Measurements from ENCODE around the gene DNAH2. TPM values are rescaled to one million over a fixed set of nuclear protein-coding genes. Genes with fewer than 3 reads are reported as not detected.

DNAH2 gene
- polyA plus RNA-seq, 2 of the 4 experiments (the other 2 are of a cell fraction) = 0.01 to 0.08 TPM

DNA sequence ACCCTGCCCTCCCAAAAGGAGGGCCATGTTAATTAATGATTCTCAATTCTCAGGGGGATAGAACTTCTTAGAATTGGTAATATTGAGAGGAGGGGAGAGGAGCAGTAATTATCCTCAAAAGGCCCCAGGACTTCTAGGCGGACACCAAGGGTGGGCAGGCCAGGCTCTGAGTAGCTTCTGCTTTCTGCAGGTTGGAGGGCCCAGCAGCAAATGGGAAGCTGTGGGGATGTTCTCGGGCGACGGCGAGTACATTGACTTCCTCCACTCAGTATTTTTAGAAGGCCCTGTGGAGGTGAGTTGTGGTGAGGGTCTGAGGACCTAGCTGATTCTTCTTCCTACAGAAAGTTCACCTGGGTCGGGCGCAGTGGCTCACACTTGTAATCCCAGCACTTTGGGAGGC lies 57.5 kb downstream of the DNAH2 start:
- Histone ChIP-seq H3K9me3 (no peaks in the 10 kb centered on the region), H3K4me3 (no peak overlapping the region), H3K27ac (peak overlapping the region in 1 of 2 experiments; percentile 4; a peak in 1 of 6 replicates), H3K4me1 (peaks cover 13% of the 10 kb centered on the region; the same call in 2 of the 3 replicates), H3K4me2 (no peak overlapping the region)
- 85% methylated on average over 7 of the region's 7 CpGs for WGBS (ENCODE audit: missing lambda C conversion rate)
- ATAC-seq (no peak), DNase-seq (ENCODE audit: low read depth in 1 of 2, low spot score in 1 of 2) (no peak), FAIRE-seq (no peak)
- POLR2A ChIA-PET = no interaction called here
- TF ChIP-seq, protein P1, sequence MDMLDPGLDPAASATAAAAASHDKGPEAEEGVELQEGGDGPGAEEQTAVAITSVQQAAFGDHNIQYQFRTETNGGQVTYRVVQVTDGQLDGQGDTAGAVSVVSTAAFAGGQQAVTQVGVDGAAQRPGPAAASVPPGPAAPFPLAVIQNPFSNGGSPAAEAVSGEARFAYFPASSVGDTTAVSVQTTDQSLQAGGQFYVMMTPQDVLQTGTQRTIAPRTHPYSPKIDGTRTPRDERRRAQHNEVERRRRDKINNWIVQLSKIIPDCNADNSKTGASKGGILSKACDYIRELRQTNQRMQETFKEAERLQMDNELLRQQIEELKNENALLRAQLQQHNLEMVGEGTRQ (IDR thresholded peaks at IDR 0.05) = no peak
- TF ChIP-seq TFCP2L1 (CRISPR knock-in tag; IDR thresholded peaks at IDR 0.05) (no peak), HES2 (IDR thresholded peaks at IDR 0.05) (no peak), KDM1A (IDR thresholded peaks at IDR 0.05; ENCODE audit: low read depth) (no peak), HOXB5 (CRISPR knock-in tag; IDR thresholded peaks at IDR 0.05) (no peak), E2F6 (IDR thresholded peaks at IDR 0.05; ENCODE audit: borderline replicate concordance, low read depth) (no peak), ELK1 (IDR thresholded peaks at IDR 0.05; ENCODE audit: low read depth, low read length) (no peak), CBX2 (IDR thresholded peaks at IDR 0.05; ENCODE audit: borderline replicate concordance, low read depth) (no peak), HOXB13 (CRISPR knock-in tag; IDR thresholded peaks at IDR 0.05; ENCODE audit: low read depth) (no peak), HEYL (CRISPR knock-in tag; IDR thresholded peaks at IDR 0.05) (no peak)
- CTCF ChIA-PET = interaction anchor here (0.6 to 2.3 kb wide), 5 partner anchors 10 to 53 kb away, joined by 3 to 8 read pairs (median 5); no protein-coding TSS in a partner anchor

DNA sequence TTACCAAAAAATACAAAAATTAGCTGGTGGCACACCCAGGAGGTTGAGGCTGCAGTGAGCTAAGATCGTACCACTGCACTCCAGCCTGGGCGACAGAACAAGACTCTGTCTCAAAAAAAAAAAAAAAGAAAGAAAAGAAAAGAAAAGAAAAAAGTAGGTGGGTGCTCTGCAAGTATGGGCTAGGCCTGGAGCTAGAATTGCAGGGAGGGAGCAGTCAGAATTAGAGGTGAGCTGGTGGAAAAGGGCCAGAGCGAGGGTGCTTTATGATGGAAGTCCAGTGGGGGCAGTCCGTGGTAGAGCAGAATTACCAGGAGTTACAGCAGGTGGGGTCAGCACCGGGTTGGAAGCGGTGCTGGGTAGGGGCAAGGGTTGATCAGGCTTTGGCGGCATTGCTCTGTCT lies 59.5 kb downstream of the DNAH2 start:
- 78% methylated on average over 7 of the region's 7 CpGs for WGBS (ENCODE audit: missing lambda C conversion rate)
- FAIRE-seq = no peak
- CTCF ChIA-PET = interaction anchor here (0.6 to 7.6 kb wide), 9 partner anchors 11 to 297 kb away, joined by 3 to 114 read pairs (median 4); partner anchors contain the start of gene KDM6B

GRCh38 chr17:7780736-7781135 lies 63.2 kb downstream of the DNAH2 start:
- no peak for ATAC-seq
- ChIA-PET CTCF (interaction anchor here (0.6 to 7.6 kb wide), 11 partner anchors 10 to 332 kb away, joined by 3 to 114 read pairs (median 4); no protein-coding TSS in a partner anchor), POLR2A (no interaction called here)
- Histone ChIP-seq H3K4me2 (no peak overlapping the region), H3K27ac (no peak overlapping the region), H3K4me3 (no peak overlapping the region), H3K4me1 (no peaks in the 10 kb centered on the region), H3K9me3 (no peaks in the 10 kb centered on the region)
- 62% methylated on average over 10 of the region's 10 CpGs for WGBS (ENCODE audit: missing lambda C conversion rate)
- FAIRE-seq = no peak
- TF ChIP-seq E2F6 (IDR thresholded peaks at IDR 0.05; ENCODE audit: borderline replicate concordance, low read depth) (no peak), FOSL2 (IDR thresholded peaks at IDR 0.05) (no peak), FOSL2 (CRISPR knock-in tag; IDR thresholded peaks at IDR 0.05) (no peak), RNF2 (IDR thresholded peaks at IDR 0.05; ENCODE audit: borderline replicate concordance, low read depth) (no peak), EHMT2 (IDR thresholded peaks at IDR 0.05; ENCODE audit: low read depth) (no peak), POLR2A (IDR thresholded peaks at IDR 0.05; ENCODE audit: low read length) (no peak), BCL3 (IDR thresholded peaks at IDR 0.05) (no peak), HEYL (CRISPR knock-in tag; IDR thresholded peaks at IDR 0.05) (no peak), GATA3 (IDR thresholded peaks at IDR 0.05; ENCODE audit: borderline replicate concordance) (no peak), MYC (IDR thresholded peaks at IDR 0.05; ENCODE audit: borderline replicate concordance, low read length) (no peak), RAD21 (conservative IDR thresholded peaks at IDR 0.05 in 1 of 2, IDR thresholded peaks at IDR 0.05 in 1 of 2) (no peak), FOSB (CRISPR knock-in tag; IDR thresholded peaks at IDR 0.05) (no peak), KDM1A (IDR thresholded peaks at IDR 0.05; ENCODE audit: low read depth) (no peak), TP53 (CRISPR knock-in tag; IDR thresholded peaks at IDR 0.05) (no peak), NFE2L2 (conservative IDR thresholded peaks at IDR 0.05; ENCODE audit: low read length) (no peak), ZSCAN20 (CRISPR knock-in tag; IDR thresholded peaks at IDR 0.05) (no peak), KDM5A (IDR thresholded peaks at IDR 0.05) (no peak), CBX8 (IDR thresholded peaks at IDR 0.05) (no peak)
- TF ChIP-seq, protein P1 (IDR thresholded peaks at IDR 0.05) = no peak
- no peak for DNase-seq (ENCODE audit: low read depth in 1 of 2, low spot score in 1 of 2)

More for the DNA sequence above, 59.5 kb downstream of the DNAH2 start:
- H3K4me2 ChIP-seq = no peak overlapping the region
- DNase-seq (ENCODE audit: low read depth in 1 of 2, low spot score in 1 of 2) (no peak), ATAC-seq (no peak; a peak in 1 of 6 replicates)
- TF ChIP-seq E2F6 (IDR thresholded peaks at IDR 0.05; ENCODE audit: borderline replicate concordance, low read depth) (no peak), HOXA7 (CRISPR knock-in tag; IDR thresholded peaks at IDR 0.05) (no peak)
- peaks cover 13% of the 10 kb centered on the region; the same call in 2 of the 3 replicates for H3K4me1 ChIP-seq
- POLR2A ChIA-PET = no interaction called here
- no peaks in the 10 kb centered on the region for H3K9me3 ChIP-seq
- no peak overlapping the region for H3K4me3 ChIP-seq
- no peak overlapping the region for H3K27ac ChIP-seq

All from A549 (cell line).